GM18499 (cell line): ENCODE data around the gene RNU5D-1.
A peak's percentile ranks its signal among the peaks of the same experiment; 100 is the strongest.
"Not testable (repeated sequence)": the region's sequence is repeated elsewhere in the genome, so short reads cannot be mapped to it uniquely, and the experiment has no call there.

Source experiments
- ATAC-seq: cut with Tn5 transposase; IDR thresholded peaks from one replicate; pipeline ENCODE4 v1.9.1; 2021; ENCODE audit warnings: moderate number of reproducible peaks; ENCODE audit not compliant: insufficient read depth, unreplicated experiment

Gene RNU5D-1

GRCh38 chr1:44730741-44731512 lies at the start of gene RNU5D-1:
Gene RNU5D-1, minus strand, starts transcription at chr1:44731170.
- peak; percentile 61 for ATAC-seq

GRCh38 chr1:44780583-44781121 lies 49.7 kb upstream of the RNU5D-1 start:
- ATAC-seq = no peak

- ATAC-seq = no peak
These were observed 48.0 kb upstream of the RNU5D-1 start for GRCh38 chr1:44778705-44779576.

- no peak for ATAC-seq
These were observed 47.1 kb upstream of the RNU5D-1 start for GRCh38 chr1:44777969-44778635.

- no peak for ATAC-seq
These were observed 46.6 kb upstream of the RNU5D-1 start for GRCh38 chr1:44777547-44777946.

- no peak for ATAC-seq
These were observed 45.7 kb upstream of the RNU5D-1 start for GRCh38 chr1:44776730-44777068.

GRCh38 chr1:44775930-44776729 lies 45.2 kb upstream of the RNU5D-1 start:
- ATAC-seq = no peak

GRCh38 chr1:44775078-44775929 lies 44.3 kb upstream of the RNU5D-1 start, which contains the start of gene RPS8:
Gene RPS8, plus strand, starts transcription at chr1:44775540. Its CDS starts 57 bp downstream, at chr1:44775597.
- peak; percentile 60 for ATAC-seq

GRCh38 chr1:44766421-44766820 lies 35.5 kb upstream of the RNU5D-1 start:
- ATAC-seq = not testable (repeated sequence)

GRCh38 chr1:44760876-44761275 lies 29.9 kb upstream of the RNU5D-1 start:
- no peak for ATAC-seq

GRCh38 chr1:44759077-44759476 lies 28.1 kb upstream of the RNU5D-1 start:
- ATAC-seq = no peak

GRCh38 chr1:44757420-44757819 lies 26.4 kb upstream of the RNU5D-1 start:
- no peak for ATAC-seq

- no peak for ATAC-seq
These were observed 16.9 kb upstream of the RNU5D-1 start for GRCh38 chr1:44747878-44748277.

- no peak for ATAC-seq
These were observed 12.2 kb upstream of the RNU5D-1 start for GRCh38 chr1:44743211-44743610.

- no peak for ATAC-seq
These were observed 9.2 kb upstream of the RNU5D-1 start for GRCh38 chr1:44740179-44740617.

- ATAC-seq = peak; percentile 90
These were observed 8.6 kb upstream of the RNU5D-1 start, which contains the start of gene KIF2C for GRCh38 chr1:44739307-44740178. Gene KIF2C, plus strand, starts transcription at chr1:44739837. Its CDS starts 96 bp downstream, at chr1:44739933.

GRCh38 chr1:44738953-44739306 lies 8.0 kb upstream of the RNU5D-1 start:
- not testable (repeated sequence) for ATAC-seq

- no peak for ATAC-seq
These were observed 5.0 kb upstream of the RNU5D-1 start for GRCh38 chr1:44735992-44736391.
